ENCODE data around the gene SYT11. TPM values are rescaled to one million over a fixed set of nuclear protein-coding genes. Genes with fewer than 3 reads are reported as not detected.
A peak's percentile ranks its signal among the peaks of the same experiment; 100 is the strongest.
"Not testable (repeated sequence)": the region's sequence is repeated elsewhere in the genome, so short reads cannot be mapped to it uniquely, and the experiment has no call there.

The SYT11 gene
- total RNA-seq, 1 experiment from 2014 or later, result 1.9 TPM

- DNase-seq (ENCODE audit: low read depth, low spot score), result no peak
- in situ Hi-C loops (cut with HindIII; ENCODE audit: low pct_unique_long_range_greater_than_20kb, low sequenced_read_pairs), result no loop called here
Measured at GRCh38 chr1:155919801-155920200, 60.4 kb downstream of the SYT11 start.

GRCh38 chr1:155920717-155921116, 61.4 kb downstream of the SYT11 start:
- in situ Hi-C loops (cut with HindIII; ENCODE audit: low pct_unique_long_range_greater_than_20kb, low sequenced_read_pairs), result no loop called here
- no peak for DNase-seq (ENCODE audit: low read depth, low spot score)

GRCh38 chr1:155925506-155925905, 66.1 kb downstream of the SYT11 start:
- in situ Hi-C loops (cut with HindIII; ENCODE audit: low pct_unique_long_range_greater_than_20kb, low sequenced_read_pairs), result no loop called here
- no peak for DNase-seq (ENCODE audit: low read depth, low spot score)

GRCh38 chr1:155929057-155929456, 69.7 kb downstream of the SYT11 start:
- no peak for DNase-seq (ENCODE audit: low read depth, low spot score)
- in situ Hi-C loops (cut with HindIII; ENCODE audit: low pct_unique_long_range_greater_than_20kb, low sequenced_read_pairs), result no loop called here

- DNase-seq (ENCODE audit: low read depth, low spot score); in situ Hi-C loops (cut with HindIII; ENCODE audit: low pct_unique_long_range_greater_than_20kb, low sequenced_read_pairs): not testable (repeated sequence)
Measured at GRCh38 chr1:155930725-155931124, 71.4 kb downstream of the SYT11 start.

GRCh38 chr1:155931332-155932038, 72.1 kb downstream of the SYT11 start:
- in situ Hi-C loops (cut with HindIII; ENCODE audit: low pct_unique_long_range_greater_than_20kb, low sequenced_read_pairs), result no loop called here

GRCh38 chr1:155932081-155932480, 72.7 kb downstream of the SYT11 start:
- DNase-seq (ENCODE audit: low read depth, low spot score), result no peak
- in situ Hi-C loops (cut with HindIII; ENCODE audit: low pct_unique_long_range_greater_than_20kb, low sequenced_read_pairs), result no loop called here

More at GRCh38 chr1:155931332-155932038, 72.1 kb downstream of the SYT11 start:
- DNase-seq (ENCODE audit: low read depth, low spot score), result no peak

- DNase-seq (ENCODE audit: low read depth, low spot score), result no peak
- in situ Hi-C loops (cut with HindIII; ENCODE audit: low pct_unique_long_range_greater_than_20kb, low sequenced_read_pairs), result no loop called here
Measured at GRCh38 chr1:155932487-155932886, 73.1 kb downstream of the SYT11 start.

- no peak for DNase-seq (ENCODE audit: low read depth, low spot score)
- in situ Hi-C loops (cut with HindIII; ENCODE audit: low pct_unique_long_range_greater_than_20kb, low sequenced_read_pairs), result no loop called here
Measured at GRCh38 chr1:155933591-155934096, 74.3 kb downstream of the SYT11 start.

- DNase-seq (ENCODE audit: low read depth, low spot score), result peak; percentile 99
- in situ Hi-C loops (cut with HindIII; ENCODE audit: low pct_unique_long_range_greater_than_20kb, low sequenced_read_pairs), result no loop called here
Measured at GRCh38 chr1:155934097-155934935, 74.9 kb downstream of the SYT11 start, which contains the start of gene KHDC4. Gene KHDC4, minus strand, starts transcription at chr1:155934413. Its CDS starts 40 bp downstream, at chr1:155934373.

Small RNA genes lying within 50 kb of the gene (small RNA-seq; reads per million reads assigned to genes)
- gene RF00015 (0 reads per million in 2 experiments), gene SCARNA4 (0 reads per million in 2 experiments), gene SNORA80E (6.3 to 49.4 reads per million in 2 experiments)

Other genes starting within 250 kb of the SYT11 start
- gene MSTO1, start 249.3 kb upstream of the SYT11 start, total RNA-seq (2014; rRNA removed; shearing (Covaris generic)), result 31.6 and 34.0 TPM in 2 replicates
- gene YY1AP1, start 170.8 kb upstream of the SYT11 start, total RNA-seq (2014; rRNA removed; shearing (Covaris generic)), result 24.9 and 26.2 TPM in 2 replicates
- gene DAP3, start 170.5 kb upstream of the SYT11 start, total RNA-seq (2014; rRNA removed; shearing (Covaris generic)), result 71.9 and 75.6 TPM in 2 replicates
- 15.9 and 16.7 TPM in 2 replicates for gene GON4L, start 2.4 kb upstream of the SYT11 start, total RNA-seq (2014; rRNA removed; shearing (Covaris generic))
- 18.2 and 21.6 TPM in 2 replicates for gene RIT1, start 51.8 kb downstream of the SYT11 start, total RNA-seq (2014; rRNA removed; shearing (Covaris generic))
- gene KHDC4, start 74.8 kb downstream of the SYT11 start, total RNA-seq (2014; rRNA removed; shearing (Covaris generic)), result 28.1 and 32.1 TPM in 2 replicates
- gene RXFP4, start 82.1 kb downstream of the SYT11 start, total RNA-seq (2014; rRNA removed; shearing (Covaris generic)), result not detected in 2 replicates
- gene ARHGEF2, start 119.0 kb downstream of the SYT11 start, total RNA-seq (2014; rRNA removed; shearing (Covaris generic)), result 96.1 and 101 TPM in 2 replicates
- gene SSR2, start 161.4 kb downstream of the SYT11 start, total RNA-seq (2014; rRNA removed; shearing (Covaris generic)), result 350 and 401 TPM in 2 replicates
- 22.7 and 23.3 TPM in 2 replicates for gene UBQLN4, start 194.2 kb downstream of the SYT11 start, total RNA-seq (2014; rRNA removed; shearing (Covaris generic))
- 56.1 and 61.7 TPM in 2 replicates for gene LAMTOR2, start 195.2 kb downstream of the SYT11 start, total RNA-seq (2014; rRNA removed; shearing (Covaris generic))
- gene RAB25, start 201.6 kb downstream of the SYT11 start, total RNA-seq (2014; rRNA removed; shearing (Covaris generic)), result not detected in 2 replicates
- 3.0 and 3.4 TPM in 2 replicates for gene MEX3A, start 222.9 kb downstream of the SYT11 start, total RNA-seq (2014; rRNA removed; shearing (Covaris generic))

Data from SK-MEL-5 (cell line).